OCI-M2 (cell line): ENCODE data around the gene COTL1.

Experiments
- DNase-seq: peaks from one replicate; lab custom pipeline; 2025; ENCODE audit not compliant: unreplicated experiment; lab: John Stamatoyannopoulos, UW

Gene COTL1

GRCh38 chr16:84555418-84556196 lies 62.3 kb downstream of the COTL1 start:
- DNase-seq: no peak

GRCh38 chr16:84554627-84555328 lies 63.1 kb downstream of the COTL1 start:
- DNase-seq: no peak

GRCh38 chr16:84553873-84554399 lies 63.9 kb downstream of the COTL1 start:
- no peak for DNase-seq

- DNase-seq: no peak
Observed at GRCh38 chr16:84552135-84552534, 65.7 kb downstream of the COTL1 start.

GRCh38 chr16:84550096-84550495 lies 67.8 kb downstream of the COTL1 start:
- no peak for DNase-seq

GRCh38 chr16:84548971-84549844 lies 68.7 kb downstream of the COTL1 start:
- DNase-seq: no peak

GRCh38 chr16:84548508-84548907 lies 69.4 kb downstream of the COTL1 start:
- DNase-seq: no peak

- DNase-seq: no peak
Observed at GRCh38 chr16:84547546-84548061, 70.3 kb downstream of the COTL1 start.

GRCh38 chr16:84546669-84547545 lies 71.0 kb downstream of the COTL1 start:
- no peak for DNase-seq

GRCh38 chr16:84545114-84545737 lies 72.7 kb downstream of the COTL1 start:
- no peak for DNase-seq

- DNase-seq: no peak
Observed at GRCh38 chr16:84544031-84544773, 73.7 kb downstream of the COTL1 start.

- no peak for DNase-seq
Observed at GRCh38 chr16:84543253-84543652, 74.6 kb downstream of the COTL1 start.

- DNase-seq: no peak
Observed at GRCh38 chr16:84541999-84542817, 75.7 kb downstream of the COTL1 start.

- DNase-seq: no peak
Observed at GRCh38 chr16:84540194-84540593, 77.7 kb downstream of the COTL1 start.

GRCh38 chr16:84538222-84538840 lies 79.5 kb downstream of the COTL1 start:
- DNase-seq: no peak

GRCh38 chr16:84537491-84538151 lies 80.3 kb downstream of the COTL1 start:
- DNase-seq: peak; percentile 28

GRCh38 chr16:84535851-84536250 lies 82.0 kb downstream of the COTL1 start:
- DNase-seq: no peak
